ENCODE results near the gene ANXA2.
A peak's percentile ranks its signal among the peaks of the same experiment; 100 is the strongest.

The ANXA2 gene

GRCh38 chr15:60363903-60364611 is 33.7 kb downstream of the ANXA2 start:
- DNase-seq = no peak

DNA sequence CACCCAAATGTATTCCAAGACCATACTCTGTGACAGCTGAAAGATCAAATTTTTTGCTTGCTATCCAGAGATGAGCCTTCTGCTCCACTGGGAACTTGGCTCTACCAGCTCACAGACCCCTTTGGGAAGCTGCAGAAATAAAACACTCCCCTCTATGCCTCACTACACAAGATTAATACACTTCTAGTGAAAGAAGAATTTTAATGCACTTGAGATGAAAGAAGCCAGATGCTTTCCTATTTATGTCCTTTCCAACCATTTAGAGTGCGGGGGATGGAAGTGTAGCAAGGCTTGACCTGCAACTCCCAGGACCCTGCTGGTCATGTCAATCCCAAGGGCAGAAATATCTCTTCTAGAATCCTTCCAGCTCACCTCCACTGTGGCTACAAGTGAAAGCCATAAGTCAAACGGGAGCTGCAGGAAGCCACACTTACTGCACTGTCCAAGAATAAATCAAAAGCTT is 34.7 kb downstream of the ANXA2 start:
- DNase-seq = no peak

GRCh38 chr15:60362321-60363086 is 35.3 kb downstream of the ANXA2 start:
- peak; percentile 40 for DNase-seq

GRCh38 chr15:60359738-60360137 is 38.0 kb downstream of the ANXA2 start:
- DNase-seq = peak; percentile 55

GRCh38 chr15:60358935-60359682 is 38.7 kb downstream of the ANXA2 start:
- no peak for DNase-seq

DNA sequence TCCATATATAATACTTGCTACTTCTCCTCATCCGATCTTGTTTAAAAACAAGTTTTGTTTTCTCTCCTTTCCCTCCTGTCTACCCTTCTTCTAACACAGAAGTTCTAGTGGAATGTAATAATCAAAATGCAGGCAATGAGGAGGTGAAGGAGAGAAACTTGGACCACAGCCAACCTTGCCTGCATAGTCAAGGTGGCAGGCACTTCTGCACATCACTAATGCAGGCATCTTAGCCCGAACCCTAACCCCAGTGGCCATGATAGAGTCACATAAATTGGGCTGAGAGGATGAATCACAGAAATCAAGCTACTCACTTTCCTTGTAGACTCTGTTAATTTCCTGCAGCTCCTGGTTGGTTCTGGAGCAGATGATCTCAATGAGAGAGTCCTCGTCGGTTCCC is 41.0 kb downstream of the ANXA2 start:
- no peak for DNase-seq

DNA sequence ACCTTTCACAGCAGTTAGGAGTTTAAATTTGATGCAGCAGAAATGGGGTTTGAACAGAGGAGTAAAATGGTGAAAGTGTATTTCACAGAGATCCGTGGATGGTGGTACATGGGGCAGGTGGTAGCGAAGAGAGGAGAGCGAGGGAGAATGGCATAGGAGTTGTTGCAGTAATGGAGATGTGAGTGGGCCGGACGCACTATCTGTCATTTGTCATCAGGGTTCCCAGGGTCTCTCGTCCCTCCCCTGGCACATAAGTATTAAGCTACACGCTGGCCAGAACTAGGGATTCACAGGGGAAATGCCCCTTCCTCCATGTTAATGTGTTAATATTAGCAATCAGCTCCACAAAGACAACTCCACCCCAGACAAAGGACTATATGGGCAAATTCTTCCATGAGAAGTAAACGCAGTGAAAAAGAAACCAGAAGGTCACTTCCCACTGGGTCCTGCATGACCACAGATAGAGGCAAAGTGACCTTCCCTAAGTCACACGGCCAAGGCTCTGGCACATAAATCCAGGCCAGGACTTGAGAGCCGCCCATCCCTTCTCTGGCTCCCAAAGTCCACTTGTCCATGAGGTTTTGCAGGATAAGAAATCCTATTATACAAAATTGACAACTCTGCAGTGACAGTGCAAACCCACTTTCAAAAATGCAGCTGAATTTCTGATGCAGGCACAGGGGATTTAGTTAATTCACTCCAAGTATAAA is 42.5 kb downstream of the ANXA2 start:
- no peak for DNase-seq

DNA sequence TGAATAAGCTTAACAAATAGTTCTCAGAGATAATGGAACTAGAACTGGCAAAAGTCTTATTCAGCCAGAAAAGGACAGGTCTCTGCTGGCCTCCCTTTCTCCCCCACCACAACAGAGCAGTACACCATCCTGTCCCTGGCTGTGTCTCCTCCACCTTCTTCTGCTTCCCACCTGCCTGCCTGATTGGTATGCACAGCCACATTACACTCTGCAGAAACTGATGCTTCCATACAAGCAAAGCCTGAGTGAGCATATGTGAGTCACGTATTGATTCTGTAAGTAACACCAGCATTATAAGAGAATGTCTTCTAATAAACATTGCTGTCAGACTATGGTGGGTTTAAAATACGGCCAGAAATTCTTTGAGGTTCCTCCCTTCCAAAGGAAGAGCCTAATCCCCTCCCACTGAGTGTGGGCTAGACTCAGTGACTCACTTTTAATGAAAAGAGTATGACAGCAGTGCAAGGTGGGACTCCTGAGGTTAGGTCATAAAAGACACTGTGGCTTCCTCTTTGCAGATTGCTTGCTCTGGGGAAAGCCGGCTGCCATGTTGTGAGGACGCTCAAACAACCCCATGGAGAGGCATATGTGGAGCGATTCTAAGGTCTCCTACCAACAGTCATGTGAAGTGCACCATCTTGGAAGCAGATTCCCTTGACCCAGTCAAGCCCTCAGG is 44.4 kb downstream of the ANXA2 start:
- no peak for DNase-seq

GRCh38 chr15:60352525-60352924 is 45.3 kb downstream of the ANXA2 start:
- no peak for DNase-seq

DNA sequence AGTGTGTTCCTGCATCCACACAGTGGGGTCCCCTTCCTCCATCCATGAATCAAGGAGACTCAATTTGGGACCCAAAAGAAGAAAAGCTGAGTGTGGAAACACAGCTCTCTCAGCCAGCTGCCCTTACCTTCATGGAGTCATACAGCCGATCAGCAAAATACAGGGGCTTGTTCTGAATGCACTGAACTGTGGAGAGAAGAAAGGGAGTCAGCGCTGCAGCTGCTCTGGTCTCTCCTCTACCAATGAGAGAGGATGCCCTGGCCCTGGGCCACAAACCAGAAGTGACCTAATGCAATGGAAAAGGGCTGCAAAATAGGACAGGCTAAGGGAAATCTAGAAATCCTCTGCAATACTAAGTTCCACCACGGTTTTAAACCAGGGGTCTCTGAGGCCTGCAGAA is 46.7 kb downstream of the ANXA2 start:
- no peak for DNase-seq

GRCh38 chr15:60350108-60350507 is 47.7 kb downstream of the ANXA2 start:
- no peak for DNase-seq

- no peak for DNase-seq
Measured at GRCh38 chr15:60349589-60349988, 48.2 kb downstream of the ANXA2 start.

GRCh38 chr15:60347480-60348049 is 50.2 kb downstream of the ANXA2 start:
- no peak for DNase-seq

DNA sequence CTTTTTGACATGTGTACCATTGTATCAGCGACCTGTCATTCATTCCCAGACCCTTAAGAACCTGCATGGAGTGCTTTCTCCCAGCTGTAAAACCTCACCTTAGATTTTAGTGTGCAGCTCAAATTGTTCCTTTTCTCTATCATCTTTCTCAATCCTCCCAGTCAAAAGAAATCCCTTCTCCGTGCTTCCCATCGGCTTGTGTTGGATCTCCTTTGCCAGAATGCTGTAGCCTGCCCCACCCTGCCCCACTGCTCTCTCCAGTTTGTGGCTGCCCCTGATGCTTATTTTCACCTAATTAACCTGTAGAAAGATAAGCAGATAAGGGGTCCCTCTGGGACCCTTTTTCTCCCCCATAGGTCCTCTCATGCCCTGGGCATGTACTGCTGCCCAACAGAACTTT is 51.1 kb downstream of the ANXA2 start:
- no peak for DNase-seq

GRCh38 chr15:60346077-60346476 is 51.7 kb downstream of the ANXA2 start:
- DNase-seq = no peak

GRCh38 chr15:60345598-60345997 is 52.2 kb downstream of the ANXA2 start:
- no peak for DNase-seq

DNA sequence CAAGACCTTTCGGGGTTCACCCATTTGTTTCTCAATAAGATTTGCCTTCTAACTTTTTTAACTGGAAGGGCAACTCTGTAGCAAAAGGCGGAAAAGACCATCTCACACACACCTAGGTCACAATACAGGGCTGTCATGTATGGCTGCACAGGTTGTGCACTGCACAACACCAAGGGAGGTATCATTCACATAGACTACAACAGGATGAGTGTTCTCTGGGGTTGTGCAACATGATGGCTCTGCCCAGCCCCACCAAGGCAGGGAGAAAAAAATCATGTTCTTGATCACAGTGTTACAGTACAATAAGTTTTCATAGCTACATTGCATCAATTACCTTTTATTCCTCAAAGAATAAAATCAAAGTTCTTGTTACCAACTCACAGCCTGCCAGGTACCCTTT is 52.8 kb downstream of the ANXA2 start:
- no peak for DNase-seq

GRCh38 chr15:60344461-60344860 is 53.3 kb downstream of the ANXA2 start:
- no peak for DNase-seq

- DNase-seq = no peak
Measured at GRCh38 chr15:60343221-60343970, 54.4 kb downstream of the ANXA2 start.

GRCh38 chr15:60340207-60340921 is 57.4 kb downstream of the ANXA2 start:
- no peak for DNase-seq

GRCh38 chr15:60339236-60339635 is 58.5 kb downstream of the ANXA2 start:
- no peak for DNase-seq

Measured in CD4-positive, alpha-beta T cell treated with Interleukin-6 for 4 hours (primary cell).